Measurements from ENCODE around the gene ZNF556.
"Not testable (repeated sequence)": the region's sequence is repeated elsewhere in the genome, so short reads cannot be mapped to it uniquely, and the experiment has no call there.

ZNF556 gene

GRCh38 chr19:2853015-2853606 is 14.0 kb upstream of the ZNF556 start:
- no peak for DNase-seq (ENCODE audit: low read depth in 2 of 2, low spot score in 1 of 2)

- no peak for DNase-seq (ENCODE audit: low read depth in 2 of 2, low spot score in 1 of 2)
Measured at GRCh38 chr19:2854849-2855248, 12.3 kb upstream of the ZNF556 start.

GRCh38 chr19:2856457-2857050 is 10.6 kb upstream of the ZNF556 start:
- DNase-seq (ENCODE audit: low read depth in 2 of 2, low spot score in 1 of 2), result no peak

GRCh38 chr19:2858864-2859263 is 8.3 kb upstream of the ZNF556 start:
- no peak for DNase-seq (ENCODE audit: low read depth in 2 of 2, low spot score in 1 of 2)

GRCh38 chr19:2863816-2864215 is 3.3 kb upstream of the ZNF556 start:
- DNase-seq (ENCODE audit: low read depth in 2 of 2, low spot score in 1 of 2), result no peak

- no peak for DNase-seq (ENCODE audit: low read depth in 2 of 2, low spot score in 1 of 2)
Measured at GRCh38 chr19:2865334-2866100, 1.6 kb upstream of the ZNF556 start.

GRCh38 chr19:2866495-2867024 is 575 bp upstream of the ZNF556 start:
- DNase-seq (ENCODE audit: low read depth in 2 of 2, low spot score in 1 of 2), result no peak

GRCh38 chr19:2869618-2870017 is 2.5 kb downstream of the ZNF556 start:
- no peak for DNase-seq (ENCODE audit: low read depth in 2 of 2, low spot score in 1 of 2)

- DNase-seq (ENCODE audit: low read depth in 2 of 2, low spot score in 1 of 2), result not testable (repeated sequence)
Measured at GRCh38 chr19:2872175-2872574, 5.0 kb downstream of the ZNF556 start.

GRCh38 chr19:2877398-2878331 is 10.5 kb downstream of the ZNF556 start:
- DNase-seq (ENCODE audit: low read depth in 2 of 2, low spot score in 1 of 2), result no peak

- no peak for DNase-seq (ENCODE audit: low read depth in 2 of 2, low spot score in 1 of 2)
Measured at GRCh38 chr19:2883686-2884439, 16.7 kb downstream of the ZNF556 start.

- DNase-seq (ENCODE audit: low read depth in 2 of 2, low spot score in 1 of 2), result no peak
Measured at GRCh38 chr19:2885736-2886135, 18.6 kb downstream of the ZNF556 start.

GRCh38 chr19:2887391-2887914 is 20.3 kb downstream of the ZNF556 start:
- DNase-seq (ENCODE audit: low read depth in 2 of 2, low spot score in 1 of 2), result no peak

- peak in 1 of 2 donors; percentile 6 for DNase-seq (ENCODE audit: low read depth in 2 of 2, low spot score in 1 of 2)
Measured at GRCh38 chr19:2888731-2889224, 21.6 kb downstream of the ZNF556 start.

GRCh38 chr19:2890531-2890930 is 23.4 kb downstream of the ZNF556 start:
- DNase-seq (ENCODE audit: low read depth in 2 of 2, low spot score in 1 of 2), result not testable (repeated sequence)

GRCh38 chr19:2896694-2897093 is 29.6 kb downstream of the ZNF556 start:
- no peak for DNase-seq (ENCODE audit: low read depth in 2 of 2, low spot score in 1 of 2)

GRCh38 chr19:2900296-2901252 is 33.4 kb downstream of the ZNF556 start, which contains the start of gene ZNF57:
Gene ZNF57, plus strand, starts transcription at chr19:2900928. Its CDS starts 118 bp downstream, at chr19:2901046.
- peak; percentile 93 to 99 for DNase-seq (ENCODE audit: low read depth in 2 of 2, low spot score in 1 of 2)

GRCh38 chr19:2902590-2903218 is 35.6 kb downstream of the ZNF556 start:
- no peak for DNase-seq (ENCODE audit: low read depth in 2 of 2, low spot score in 1 of 2)

Data from stimulated activated CD8-positive, alpha-beta memory T cell treated with anti-CD3 and anti-CD28 coated beads, Interleukin-4, amount 100 ng/mL, for 4 hours (primary cell).